ENCODE measurements around the gene COLEC11. TPM values are rescaled to one million over a fixed set of nuclear protein-coding genes. Genes with fewer than 3 reads are reported as not detected.

Gene COLEC11
- total RNA-seq, 5 donors from 2014 or later (not counting 1 experiment from before 2014, with no cell fraction given): 0.35 to 1.8 TPM; not detected in 3

DNA sequence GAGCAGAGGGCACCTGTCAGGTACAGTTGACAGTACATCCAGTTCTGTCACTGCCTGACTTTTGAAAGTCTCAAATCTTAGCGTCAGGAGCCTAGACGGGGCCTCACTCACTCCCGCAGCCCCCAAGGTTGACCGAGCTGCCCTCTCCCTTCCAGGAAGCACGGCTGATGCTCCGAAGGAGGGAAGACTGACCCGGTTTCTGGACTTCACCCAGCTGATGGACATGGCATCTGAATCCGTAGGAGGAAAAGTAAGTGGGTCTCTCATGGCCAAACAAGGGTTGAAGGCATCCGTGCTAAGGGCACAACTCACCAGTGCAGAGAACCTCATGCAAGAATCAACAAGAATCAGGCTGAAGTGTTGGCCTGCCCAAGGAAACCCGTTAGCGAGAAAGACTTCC lies 76.0 kb downstream of the COLEC11 start:
- CTCF ChIA-PET: no interaction called here

DNA sequence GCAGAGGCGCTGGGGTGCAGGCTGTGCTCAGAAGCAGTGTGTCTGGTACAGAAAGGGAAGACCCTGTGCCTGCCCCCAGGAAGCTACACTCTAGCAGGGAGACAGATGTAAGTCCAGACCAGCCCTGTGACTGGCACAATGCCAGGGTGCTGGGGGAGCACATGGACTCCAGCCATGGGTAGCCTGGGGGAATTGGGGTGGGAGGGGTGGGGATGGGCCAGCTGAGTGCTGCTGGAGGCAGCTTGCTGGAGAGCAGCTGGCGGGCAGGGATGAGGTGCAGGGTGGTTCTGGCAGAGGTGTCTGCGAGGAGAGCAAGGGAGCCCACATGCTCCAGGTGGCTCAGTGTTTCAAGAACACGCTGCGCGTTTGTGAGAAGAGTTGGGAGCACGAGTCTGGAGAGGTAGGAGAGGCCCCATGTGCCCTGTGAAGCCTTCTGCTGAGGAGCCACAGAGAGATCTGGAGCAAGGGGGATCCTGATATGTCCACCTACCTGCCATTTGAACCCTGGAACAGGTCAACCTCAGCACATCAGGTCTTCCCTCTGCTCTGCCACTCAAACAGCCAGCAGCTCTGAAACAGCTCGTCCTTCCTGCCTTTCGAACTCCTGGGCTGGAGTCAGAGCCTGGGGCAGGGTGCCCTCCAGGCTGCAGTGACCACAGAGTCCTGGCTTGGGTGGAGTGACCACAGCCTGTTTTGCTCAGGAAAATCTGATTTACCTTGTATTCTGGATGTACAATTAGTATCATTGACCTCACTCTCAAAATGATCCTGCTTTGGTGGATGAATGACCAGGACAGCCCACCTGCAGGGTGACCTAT lies 78.2 kb downstream of the COLEC11 start:
- H3K27me3 Mint-ChIP-seq: peaks cover 3 to 18% of the 10 kb centered on the region in 2 donors
- Histone ChIP-seq H3K27me3 (replicated peaks in 1 of 2; ENCODE audit: control insufficient read depth in 2 of 2, extremely low read depth in 1 of 2, insufficient read depth in 2 of 2, low read length in 1 of 2) (peaks cover 0 to 7% of the 10 kb centered on the region in 2 experiments), H3K9me3 (no peaks in the 10 kb centered on the region), H3K4me1 (ENCODE audit: control insufficient read depth in 1 of 2, extremely low read depth in 1 of 2, insufficient read depth in 2 of 2, low read length in 2 of 2) (no peaks in the 10 kb centered on the region), H3K27ac (ENCODE audit: low read length) (no peak overlapping the region), H3K4me3 (ENCODE audit: control insufficient read depth in 1 of 2, extremely low read depth in 1 of 2, low read length in 1 of 2) (no peak overlapping the region), H3K36me3 (ENCODE audit: control insufficient read depth in 2 of 2, extremely low read depth in 1 of 2, insufficient read depth in 1 of 2, low read length in 1 of 2) (no peaks in the 10 kb centered on the region)
- ChIA-PET CTCF (no interaction called here), POLR2A (no interaction called here)
- no peak overlapping the region for H3K27ac Mint-ChIP-seq
- H3K4me3 Mint-ChIP-seq: no peak overlapping the region
- DNase-seq: no peak
- WGBS (ENCODE audit: insufficient coverage): 61% methylated on average over 4 of the region's 9 CpGs
- H3K4me1 Mint-ChIP-seq: no peaks in the 10 kb centered on the region
- no peak for ATAC-seq (replicated peaks in 1 of 4)
- no peaks in the 10 kb centered on the region for H3K36me3 Mint-ChIP-seq
- no peaks in the 10 kb centered on the region for H3K9me3 Mint-ChIP-seq

More for the DNA sequence above, 76.0 kb downstream of the COLEC11 start:
- no peaks in the 10 kb centered on the region for H3K4me1 Mint-ChIP-seq
- no peaks in the 10 kb centered on the region for H3K9me3 ChIP-seq
- no peak for ATAC-seq (replicated peaks in 1 of 4)
- no peak for DNase-seq
- no peak overlapping the region for H3K27ac Mint-ChIP-seq
- peaks cover 0 to 15% of the 10 kb centered on the region in 2 experiments for H3K27me3 ChIP-seq (replicated peaks in 1 of 2; ENCODE audit: control insufficient read depth in 2 of 2, extremely low read depth in 1 of 2, insufficient read depth in 2 of 2, low read length in 1 of 2)
- no peak overlapping the region for H3K4me3 ChIP-seq (ENCODE audit: control insufficient read depth in 1 of 2, extremely low read depth in 1 of 2, low read length in 1 of 2)
- H3K9me3 Mint-ChIP-seq: no peaks in the 10 kb centered on the region
- H3K27ac ChIP-seq (ENCODE audit: low read length): no peak overlapping the region
- H3K36me3 Mint-ChIP-seq: no peaks in the 10 kb centered on the region
- H3K27me3 Mint-ChIP-seq: peaks cover 8 to 16% of the 10 kb centered on the region in 2 donors
- WGBS (ENCODE audit: insufficient coverage): 87% methylated on average over 7 of the region's 11 CpGs
- POLR2A ChIA-PET: no interaction called here
- H3K36me3 ChIP-seq (ENCODE audit: control insufficient read depth in 2 of 2, extremely low read depth in 1 of 2, insufficient read depth in 1 of 2, low read length in 1 of 2): no peaks in the 10 kb centered on the region
- H3K4me3 Mint-ChIP-seq: no peak overlapping the region
- H3K4me1 ChIP-seq (ENCODE audit: control insufficient read depth in 1 of 2, extremely low read depth in 1 of 2, insufficient read depth in 2 of 2, low read length in 2 of 2): no peaks in the 10 kb centered on the region

DNA sequence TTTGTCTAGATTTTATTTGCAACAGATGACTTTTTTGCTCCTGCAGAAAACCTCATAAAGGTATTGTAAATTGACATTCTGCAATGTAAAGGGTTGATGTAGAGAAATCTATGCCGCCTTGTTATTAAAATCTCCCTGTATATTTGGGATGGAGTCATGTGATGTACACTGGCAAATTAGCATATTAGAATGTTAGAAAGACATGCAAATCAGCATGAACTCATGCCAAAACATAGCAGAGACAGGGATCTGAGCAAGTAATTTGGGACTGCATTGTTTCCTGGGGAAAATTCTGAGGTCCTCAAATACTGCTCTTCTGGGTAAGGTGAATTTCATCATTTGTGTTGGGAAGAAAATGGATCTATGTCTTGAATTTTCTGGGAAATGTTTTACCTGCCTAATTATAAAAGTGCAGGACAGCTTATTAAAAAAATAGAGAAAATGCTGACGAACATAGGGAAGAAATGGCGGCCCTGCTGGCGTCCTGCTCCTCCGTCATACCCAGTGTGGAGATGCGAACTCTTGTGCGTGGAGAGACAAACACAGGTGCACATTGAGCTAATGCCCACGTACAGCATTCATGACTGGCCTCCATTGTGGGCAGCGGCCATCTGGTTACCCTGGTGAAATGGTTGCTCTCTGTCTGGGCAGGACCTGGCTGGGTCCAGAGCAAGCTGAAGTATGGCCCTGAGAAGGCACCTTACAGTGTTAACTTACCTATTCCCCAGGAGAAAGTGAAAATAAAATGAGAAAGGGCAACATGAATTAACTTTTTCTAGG lies 79.3 kb downstream of the COLEC11 start:
- DNase-seq: no peak
- no peak for ATAC-seq (replicated peaks in 1 of 4)
- peaks cover 3 to 18% of the 10 kb centered on the region in 2 donors for H3K27me3 Mint-ChIP-seq
- Histone ChIP-seq H3K27ac (ENCODE audit: low read length) (no peak overlapping the region), H3K36me3 (ENCODE audit: control insufficient read depth in 2 of 2, extremely low read depth in 1 of 2, insufficient read depth in 1 of 2, low read length in 1 of 2) (no peaks in the 10 kb centered on the region), H3K4me1 (ENCODE audit: control insufficient read depth in 1 of 2, extremely low read depth in 1 of 2, insufficient read depth in 2 of 2, low read length in 2 of 2) (no peaks in the 10 kb centered on the region), H3K27me3 (replicated peaks in 1 of 2; ENCODE audit: control insufficient read depth in 2 of 2, extremely low read depth in 1 of 2, insufficient read depth in 2 of 2, low read length in 1 of 2) (peaks cover 0 to 8% of the 10 kb centered on the region in 2 experiments), H3K4me3 (ENCODE audit: control insufficient read depth in 1 of 2, extremely low read depth in 1 of 2, low read length in 1 of 2) (no peak overlapping the region), H3K9me3 (no peaks in the 10 kb centered on the region)
- no peak overlapping the region for H3K4me3 Mint-ChIP-seq
- ChIA-PET POLR2A (no interaction called here), CTCF (no interaction called here)
- H3K36me3 Mint-ChIP-seq: no peaks in the 10 kb centered on the region
- no peak overlapping the region for H3K27ac Mint-ChIP-seq
- 87% methylated on average over 9 of the region's 9 CpGs for WGBS (ENCODE audit: insufficient coverage)
- H3K4me1 Mint-ChIP-seq: no peaks in the 10 kb centered on the region
- H3K9me3 Mint-ChIP-seq: no peaks in the 10 kb centered on the region

DNA sequence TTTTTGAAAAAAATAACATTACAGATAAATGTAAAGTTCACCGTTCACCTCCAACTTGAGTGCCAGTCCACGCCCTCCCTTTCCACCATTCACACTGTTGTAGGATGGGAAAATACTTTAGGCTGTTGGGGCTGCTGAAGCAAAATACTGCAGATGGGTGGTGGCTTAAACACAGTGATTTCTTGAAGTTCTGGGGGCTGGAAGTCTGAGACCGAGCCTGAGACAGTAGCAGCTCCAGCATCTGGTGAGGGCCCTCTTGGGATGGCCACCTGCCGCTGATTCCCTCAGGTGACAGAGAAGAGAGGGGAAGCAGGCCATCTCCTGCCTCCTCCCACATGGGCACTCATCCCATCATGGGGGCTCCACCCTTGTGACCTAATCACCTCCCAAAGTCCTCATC lies 80.8 kb downstream of the COLEC11 start:
- Mint-ChIP-seq H3K36me3 (no peaks in the 10 kb centered on the region), H3K9me3 (no peaks in the 10 kb centered on the region), H3K4me1 (no peaks in the 10 kb centered on the region), H3K27ac (no peak overlapping the region), H3K27me3 (peaks cover 3 to 12% of the 10 kb centered on the region in 2 donors), H3K4me3 (no peak overlapping the region)
- H3K36me3 ChIP-seq (ENCODE audit: control insufficient read depth in 2 of 2, extremely low read depth in 1 of 2, insufficient read depth in 1 of 2, low read length in 1 of 2): no peaks in the 10 kb centered on the region
- no peak overlapping the region for H3K4me3 ChIP-seq (ENCODE audit: control insufficient read depth in 1 of 2, extremely low read depth in 1 of 2, low read length in 1 of 2)
- ATAC-seq (replicated peaks in 1 of 4) (no peak), DNase-seq (no peak)
- no peaks in the 10 kb centered on the region for H3K4me1 ChIP-seq (ENCODE audit: control insufficient read depth in 1 of 2, extremely low read depth in 1 of 2, insufficient read depth in 2 of 2, low read length in 2 of 2)
- no CpG with 5 or more reads among the region's 4 CpGs for WGBS (ENCODE audit: insufficient coverage)
- H3K9me3 ChIP-seq: no peaks in the 10 kb centered on the region
- POLR2A ChIA-PET: no interaction called here
- H3K27ac ChIP-seq (ENCODE audit: low read length): no peak overlapping the region
- CTCF ChIA-PET: no interaction called here
- peaks cover 0 to 3% of the 10 kb centered on the region in 2 experiments for H3K27me3 ChIP-seq (replicated peaks in 1 of 2; ENCODE audit: control insufficient read depth in 2 of 2, extremely low read depth in 1 of 2, insufficient read depth in 2 of 2, low read length in 1 of 2)

DNA sequence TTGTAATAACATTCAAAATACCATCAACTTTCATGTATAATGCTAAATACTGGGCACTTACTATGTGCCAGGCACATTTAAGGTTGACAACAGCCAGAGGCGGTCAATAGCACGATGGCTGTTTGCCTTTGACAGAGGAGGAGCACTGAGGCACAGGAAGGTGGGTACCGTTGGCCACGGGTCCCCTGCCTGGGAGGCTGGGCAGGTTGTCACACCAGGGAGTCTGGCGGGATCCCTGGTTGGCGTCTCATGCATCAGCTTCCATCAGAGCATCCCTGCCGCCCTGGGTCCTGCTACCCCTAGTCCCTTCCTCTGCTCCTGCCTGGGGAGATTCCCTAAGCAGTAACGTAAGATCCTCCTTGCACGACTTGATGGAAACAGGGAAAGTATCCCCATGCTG lies 82.5 kb downstream of the COLEC11 start:
- H3K36me3 Mint-ChIP-seq: no peaks in the 10 kb centered on the region
- Histone ChIP-seq H3K4me3 (ENCODE audit: control insufficient read depth in 1 of 2, extremely low read depth in 1 of 2, low read length in 1 of 2) (no peak overlapping the region), H3K27me3 (replicated peaks in 1 of 2; ENCODE audit: control insufficient read depth in 2 of 2, extremely low read depth in 1 of 2, insufficient read depth in 2 of 2, low read length in 1 of 2) (peaks cover 0 to 3% of the 10 kb centered on the region in 2 experiments), H3K27ac (ENCODE audit: low read length) (no peak overlapping the region), H3K36me3 (ENCODE audit: control insufficient read depth in 2 of 2, extremely low read depth in 1 of 2, insufficient read depth in 1 of 2, low read length in 1 of 2) (no peaks in the 10 kb centered on the region), H3K4me1 (ENCODE audit: control insufficient read depth in 1 of 2, extremely low read depth in 1 of 2, insufficient read depth in 2 of 2, low read length in 2 of 2) (no peaks in the 10 kb centered on the region), H3K9me3 (no peaks in the 10 kb centered on the region)
- 91% methylated on average over 8 of the region's 9 CpGs for WGBS (ENCODE audit: insufficient coverage)
- peaks cover 3 to 9% of the 10 kb centered on the region in 2 donors for H3K27me3 Mint-ChIP-seq
- no peak for DNase-seq
- POLR2A ChIA-PET: no interaction called here
- no peak overlapping the region for H3K4me3 Mint-ChIP-seq
- no peak overlapping the region for H3K27ac Mint-ChIP-seq
- no peak for ATAC-seq (replicated peaks in 1 of 4)
- H3K9me3 Mint-ChIP-seq: no peaks in the 10 kb centered on the region
- CTCF ChIA-PET: no interaction called here
- no peaks in the 10 kb centered on the region for H3K4me1 Mint-ChIP-seq

DNA sequence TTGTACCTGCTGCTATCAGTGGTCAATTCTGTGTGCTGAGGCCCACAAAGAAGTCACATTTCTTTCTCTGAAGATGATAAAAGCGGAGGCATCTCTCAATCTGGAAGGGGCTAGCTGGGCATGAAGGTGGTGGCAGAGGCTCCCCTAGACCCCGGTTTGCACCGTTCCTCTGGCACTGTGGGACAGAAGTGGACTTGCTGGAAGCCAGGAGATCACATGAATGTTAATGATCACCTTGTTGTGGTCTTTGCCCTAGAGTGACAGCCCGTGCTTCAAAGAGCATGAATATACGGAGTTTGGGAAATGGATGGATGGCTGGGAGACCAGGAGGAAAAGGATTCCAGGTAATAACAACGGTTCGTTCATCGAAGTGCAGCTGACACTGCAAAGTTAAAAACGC lies 83.3 kb downstream of the COLEC11 start:
- Mint-ChIP-seq H3K4me3 (no peak overlapping the region), H3K27me3 (peaks cover 3 to 9% of the 10 kb centered on the region in 2 donors), H3K36me3 (no peaks in the 10 kb centered on the region), H3K4me1 (no peaks in the 10 kb centered on the region), H3K9me3 (no peaks in the 10 kb centered on the region), H3K27ac (peak overlapping the region in 1 of 2 donors; percentile 15)
- DNase-seq: no peak
- no peak overlapping the region for H3K27ac ChIP-seq (ENCODE audit: low read length)
- no peaks in the 10 kb centered on the region for H3K4me1 ChIP-seq (ENCODE audit: control insufficient read depth in 1 of 2, extremely low read depth in 1 of 2, insufficient read depth in 2 of 2, low read length in 2 of 2)
- peaks cover 0 to 3% of the 10 kb centered on the region in 2 experiments for H3K27me3 ChIP-seq (replicated peaks in 1 of 2; ENCODE audit: control insufficient read depth in 2 of 2, extremely low read depth in 1 of 2, insufficient read depth in 2 of 2, low read length in 1 of 2)
- H3K36me3 ChIP-seq (ENCODE audit: control insufficient read depth in 2 of 2, extremely low read depth in 1 of 2, insufficient read depth in 1 of 2, low read length in 1 of 2): no peaks in the 10 kb centered on the region
- H3K4me3 ChIP-seq (ENCODE audit: control insufficient read depth in 1 of 2, extremely low read depth in 1 of 2, low read length in 1 of 2): no peak overlapping the region
- no peak for ATAC-seq (replicated peaks in 1 of 4)
- ChIA-PET POLR2A (no interaction called here), CTCF (no interaction called here)
- 90% methylated on average over 9 of the region's 9 CpGs for WGBS (ENCODE audit: insufficient coverage)
- no peaks in the 10 kb centered on the region for H3K9me3 ChIP-seq

Measured in T-cell (primary cell).